ENCODE data around the gene AIF1L.

Gene AIF1L

GRCh38 chr9:131167936-131168335, 71.6 kb downstream of the AIF1L start:
- DNase-seq (ENCODE audit: low read depth), result no peak

GRCh38 chr9:131169563-131170240, 73.4 kb downstream of the AIF1L start:
- no peak for DNase-seq (ENCODE audit: low read depth)
